Measurements from ENCODE around the gene CAPN5.
A peak's percentile ranks its signal among the peaks of the same experiment; 100 is the strongest.
"Not testable (repeated sequence)": the region's sequence is repeated elsewhere in the genome, so short reads cannot be mapped to it uniquely, and the experiment has no call there.

CAPN5 gene

DNA sequence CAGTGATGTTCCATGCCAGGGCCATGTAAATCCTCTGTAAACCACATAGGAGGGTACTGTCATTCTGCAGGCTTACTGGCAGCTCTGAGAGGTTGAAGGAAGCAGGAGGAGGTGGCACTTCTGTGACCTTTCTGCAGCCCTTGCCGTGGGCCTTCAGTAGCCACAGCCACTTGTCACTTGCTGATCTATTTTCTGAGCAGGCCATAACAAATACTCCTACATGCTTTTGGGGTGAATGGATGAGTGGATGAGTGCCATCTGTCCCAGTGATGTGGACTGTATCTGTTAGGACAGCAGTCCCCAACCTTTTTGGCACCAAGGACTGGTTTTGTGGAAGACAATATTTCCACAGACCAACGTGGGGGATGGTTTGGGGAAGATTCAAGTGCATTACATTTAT lies 22.4 kb upstream of the CAPN5 start:
- FAIRE-seq = no peak

- no peak for FAIRE-seq
Measured at GRCh38 chr11:77044886-77045285, 21.9 kb upstream of the CAPN5 start.

GRCh38 chr11:77046060-77046501 lies 20.7 kb upstream of the CAPN5 start:
- FAIRE-seq = no peak

- peak; percentile 94 for FAIRE-seq
Measured at GRCh38 chr11:77047007-77047927, 19.5 kb upstream of the CAPN5 start.

DNA sequence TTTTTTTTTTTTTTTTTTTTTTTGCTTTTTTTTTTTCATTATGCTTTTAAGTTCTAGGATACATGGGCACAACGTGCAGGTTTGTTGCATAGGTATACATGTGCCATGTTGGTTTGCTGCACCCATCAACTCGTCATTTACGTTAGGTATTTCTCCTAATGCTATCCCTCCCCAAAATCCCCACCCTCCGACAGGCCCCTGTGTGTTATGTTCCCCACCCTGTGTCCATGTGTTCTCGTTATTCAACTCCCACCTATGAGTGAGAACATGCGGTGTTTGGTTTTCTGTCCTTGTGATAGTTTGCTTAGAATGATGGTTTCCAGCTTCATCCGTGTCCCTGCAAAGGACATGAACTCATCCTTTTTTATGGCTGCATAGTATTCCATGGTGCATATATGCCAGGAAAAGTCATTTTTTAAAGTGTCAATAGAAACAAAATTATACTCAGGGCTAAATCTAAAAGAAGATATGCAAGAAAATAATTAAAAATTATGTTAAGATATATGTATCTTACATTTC lies 18.8 kb upstream of the CAPN5 start:
- not testable (repeated sequence) for FAIRE-seq

DNA sequence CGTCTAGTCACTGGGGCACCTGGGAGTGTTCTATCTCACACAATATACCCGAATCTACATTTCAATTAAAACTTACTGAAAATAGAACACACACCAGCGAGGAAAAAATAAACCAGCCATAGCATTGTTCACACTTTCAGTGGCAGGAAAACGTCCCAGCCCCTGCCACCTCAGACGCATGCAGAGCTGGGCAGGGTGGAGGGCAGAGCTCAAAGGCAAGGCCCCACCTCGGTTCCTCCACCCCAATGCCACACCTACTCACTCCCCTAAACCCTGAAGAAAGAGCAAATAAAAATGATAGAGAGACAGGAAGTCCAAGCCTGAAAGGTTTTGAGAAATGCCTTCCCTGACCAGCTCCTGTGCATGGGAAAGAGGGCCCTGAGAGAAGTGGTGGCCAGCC lies 17.7 kb upstream of the CAPN5 start:
- no peak for FAIRE-seq

DNA sequence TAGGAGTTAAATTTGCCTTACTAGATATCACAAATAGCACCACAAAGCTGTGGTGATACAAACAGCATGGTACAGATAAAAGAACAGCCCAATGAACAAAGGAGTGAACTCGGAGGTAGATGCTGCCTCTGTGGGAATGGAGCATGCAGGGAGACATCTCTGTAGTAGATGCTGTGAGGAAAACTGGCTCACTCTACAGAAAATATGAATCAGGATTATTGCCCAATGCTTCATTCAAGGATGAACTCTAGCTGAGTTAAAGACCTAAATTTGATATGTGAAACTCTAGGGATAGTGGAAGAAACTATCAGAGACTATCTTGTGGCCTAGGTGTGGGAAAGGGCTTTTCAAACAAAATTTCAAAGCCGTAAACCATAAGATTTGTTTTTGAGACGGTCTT lies 15.3 kb upstream of the CAPN5 start:
- FAIRE-seq = no peak

DNA sequence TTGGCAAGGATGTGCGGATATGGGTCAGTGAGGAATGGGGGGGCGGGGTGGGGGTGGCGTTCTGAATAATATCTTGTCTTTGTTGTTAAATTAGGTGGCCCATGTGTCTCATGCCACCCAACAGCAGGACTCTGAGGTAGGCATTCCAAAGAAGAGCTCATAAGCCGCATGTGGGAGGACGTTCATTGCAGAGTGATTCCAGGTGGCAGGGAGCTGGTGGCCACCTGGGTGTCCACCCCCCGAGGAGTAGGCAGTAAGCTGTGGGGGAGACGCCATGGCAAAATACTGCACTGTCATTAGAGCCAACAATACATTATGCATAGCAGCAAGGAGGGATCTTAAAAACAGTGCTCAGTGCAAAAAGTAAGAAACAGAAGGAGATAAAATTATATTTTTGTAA lies 14.3 kb upstream of the CAPN5 start:
- FAIRE-seq = no peak

GRCh38 chr11:77053217-77054015 lies 13.4 kb upstream of the CAPN5 start:
- FAIRE-seq = no peak

DNA sequence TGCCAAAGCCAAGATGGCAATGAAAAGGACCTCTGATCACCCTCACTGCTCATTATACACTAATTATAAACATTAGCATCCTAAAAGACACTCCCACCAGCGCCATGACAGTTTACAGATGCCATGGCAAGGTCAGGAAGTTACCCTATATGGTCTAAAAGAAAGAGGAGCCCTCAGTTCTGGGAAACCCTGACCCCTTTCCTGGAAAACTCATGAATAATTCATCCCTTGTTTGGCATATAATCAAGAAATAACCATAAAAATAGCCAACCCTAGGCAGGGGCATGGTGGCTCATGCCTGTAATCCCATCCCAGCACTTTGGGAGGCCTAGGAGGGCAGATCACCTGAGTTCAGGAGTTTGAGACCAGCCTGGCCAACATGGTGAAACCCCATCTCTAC lies 12.7 kb upstream of the CAPN5 start:
- no peak for FAIRE-seq

DNA sequence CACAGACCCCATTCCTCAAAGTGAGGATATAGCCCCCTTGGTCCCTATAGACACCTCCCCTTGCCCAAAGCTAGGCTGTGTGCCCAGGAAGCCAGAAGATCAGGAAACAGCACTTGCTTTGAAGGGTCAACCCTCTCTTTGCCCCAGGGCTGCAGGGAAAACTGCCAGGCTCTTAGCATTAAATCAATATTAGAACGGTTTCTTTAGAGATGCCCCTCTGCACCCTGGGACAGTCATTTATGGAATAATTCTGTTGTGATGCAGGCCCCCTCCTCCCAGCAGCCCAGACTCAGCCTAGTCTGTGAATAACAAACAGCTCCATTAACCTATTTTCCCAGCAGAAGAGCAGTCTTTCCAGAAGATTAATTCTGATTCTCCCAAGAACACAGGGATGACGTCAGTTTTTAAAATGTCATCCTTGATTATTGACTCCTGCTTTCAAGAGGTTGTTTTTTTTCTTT lies 11.6 kb upstream of the CAPN5 start:
- FAIRE-seq = no peak

DNA sequence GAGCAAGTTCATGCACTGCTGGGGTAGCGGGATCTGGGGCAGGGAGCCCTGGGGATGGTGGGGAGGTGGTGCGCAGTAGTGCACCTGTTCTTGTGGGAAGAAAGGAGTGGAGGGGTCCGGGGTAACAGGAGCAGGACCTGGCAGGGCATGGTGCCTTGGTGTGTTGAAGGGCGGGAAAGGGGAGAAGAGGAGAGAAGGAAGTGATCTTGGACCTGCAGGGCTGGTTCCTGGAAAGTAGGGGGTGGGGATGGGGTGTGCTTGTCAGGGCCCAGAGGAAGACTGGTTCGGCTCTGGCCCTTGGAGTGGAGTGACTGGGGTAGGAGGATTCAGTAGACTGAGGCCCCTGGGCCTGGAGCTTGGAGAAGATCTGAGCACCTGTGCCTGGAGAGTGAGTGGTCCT lies 10.9 kb upstream of the CAPN5 start:
- FAIRE-seq = no peak

GRCh38 chr11:77056814-77057402 lies 9.9 kb upstream of the CAPN5 start:
- no peak for FAIRE-seq

- FAIRE-seq = no peak
Measured at GRCh38 chr11:77057938-77058474, 8.8 kb upstream of the CAPN5 start.

DNA sequence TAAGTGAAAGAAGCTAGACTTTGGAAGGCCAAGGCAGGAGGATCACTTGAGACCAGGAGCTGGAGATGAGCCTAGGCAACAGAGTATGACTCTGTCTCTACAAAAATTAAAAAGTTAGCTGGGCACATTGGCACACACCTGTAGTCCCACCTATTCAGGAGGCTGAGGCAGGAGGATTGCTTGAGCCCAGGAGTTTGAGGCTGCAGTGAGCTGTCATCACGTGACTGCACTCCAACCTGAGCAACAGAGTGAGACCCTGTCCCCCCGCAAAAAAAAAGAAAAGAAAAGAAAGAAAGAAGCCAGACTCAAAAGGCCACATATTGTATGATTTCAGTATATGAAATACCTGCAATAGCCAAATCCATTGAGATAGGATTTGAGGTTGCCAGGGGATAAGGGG lies 7.9 kb upstream of the CAPN5 start:
- FAIRE-seq = no peak

GRCh38 chr11:77059806-77060205 lies 7.0 kb upstream of the CAPN5 start:
- no peak for FAIRE-seq

GRCh38 chr11:77060234-77060633 lies 6.5 kb upstream of the CAPN5 start:
- FAIRE-seq = no peak

DNA sequence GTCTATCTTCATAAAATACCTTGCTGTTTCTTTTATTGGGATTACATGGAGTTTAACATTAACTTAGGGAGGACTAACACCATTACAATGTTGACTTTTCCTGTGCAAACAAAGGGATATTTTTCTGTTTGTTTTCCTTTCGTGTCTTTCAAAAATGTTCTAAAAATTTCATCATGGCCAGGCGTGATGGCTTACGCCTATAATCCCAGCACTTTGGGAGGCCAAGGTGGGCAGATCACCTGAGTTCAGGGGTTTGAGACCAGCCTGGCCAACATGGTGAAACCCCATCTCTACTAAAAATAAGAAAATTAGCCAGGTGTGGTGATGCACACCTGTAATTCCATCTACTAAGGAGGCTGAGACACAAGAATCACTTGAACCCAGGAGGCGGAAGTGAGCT lies 5.5 kb upstream of the CAPN5 start:
- not testable (repeated sequence) for FAIRE-seq

- FAIRE-seq = no peak
Measured at GRCh38 chr11:77062924-77063323, 3.8 kb upstream of the CAPN5 start.

- FAIRE-seq = no peak
Measured at GRCh38 chr11:77063407-77063806, 3.4 kb upstream of the CAPN5 start.

- no peak for FAIRE-seq
Measured at GRCh38 chr11:77063861-77064260, 2.9 kb upstream of the CAPN5 start.

DNA sequence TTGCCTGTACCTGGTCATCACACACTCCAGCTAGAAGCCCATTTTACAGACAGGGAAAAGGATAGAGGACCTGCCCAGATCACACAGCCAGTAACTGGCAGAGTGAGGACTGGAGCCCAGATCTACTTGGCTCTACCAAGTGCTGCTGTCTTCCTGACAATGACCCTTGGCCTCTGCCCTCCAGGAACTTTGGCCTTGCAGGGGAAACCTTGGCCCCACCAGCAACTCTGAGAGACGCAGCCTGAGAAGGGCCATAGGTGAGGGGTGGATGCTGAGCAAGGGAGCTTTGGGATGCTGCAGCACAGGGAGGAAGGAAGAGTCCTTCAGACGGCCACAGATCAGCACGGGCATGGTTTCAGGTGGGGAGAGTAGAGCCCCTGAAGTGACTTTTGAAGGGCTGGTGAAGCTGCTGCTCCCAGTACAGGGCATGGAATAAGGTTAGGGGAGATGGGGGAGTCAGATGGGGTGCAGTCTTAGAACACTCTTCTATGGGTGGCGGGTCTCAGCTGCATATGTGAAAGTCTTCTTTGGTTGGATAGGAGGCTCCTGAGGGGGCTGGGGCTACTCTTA lies 2.0 kb upstream of the CAPN5 start:
- no peak for FAIRE-seq

DNA sequence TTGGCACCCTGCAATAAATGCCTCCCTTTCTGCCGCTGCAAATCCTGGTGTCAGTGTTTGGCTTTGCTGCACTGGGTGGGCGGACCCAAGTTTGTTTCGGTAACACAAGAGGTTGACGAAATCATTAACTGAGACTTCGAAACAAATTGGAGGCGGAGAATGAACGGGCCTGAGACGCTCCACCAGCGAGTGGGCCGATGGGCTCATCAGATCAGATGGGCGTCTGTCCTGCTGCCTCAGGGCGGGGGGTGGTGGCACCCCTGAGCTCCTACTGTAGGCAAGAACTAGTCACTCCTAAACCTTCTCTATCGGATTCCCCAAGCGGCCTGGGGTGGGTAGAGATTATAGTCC lies 918 bp upstream of the CAPN5 start:
- FAIRE-seq = no peak
